Stomach (tissue), 19 donors: ENCODE data around the gene OR6B3. TPM values are rescaled to one million over a fixed set of nuclear protein-coding genes. Genes with fewer than 3 reads are reported as not detected.

Experiments used
- DNase-seq, 2 donors: peaks; one replicate each; pipeline versions ENCODE4 v3.0.0 to v3.0.0-alpha.2; 2013 to 2019
- H3K27ac ChIP-seq, 5 donors: fragments of 200-600 bp in 4 of 5; sonication (generic) in 4 of 5; one replicate each; pipeline ENCODE4 v1.5.1; 2013 to 2019; ENCODE audit warnings: mild to moderate bottlenecking in 1 of 5, moderate library complexity in 1 of 5
- H3K27me3 ChIP-seq, 3 donors: fragments of 200-600 bp; sonication (generic); one replicate each; pipeline ENCODE4 v1.5.1; 2017 to 2019; ENCODE audit warnings: mixed run types in 1 of 3
- H3K36me3 ChIP-seq, 4 donors: fragments of 200-600 bp; sonication (generic); 1 replicate in 3 of 4; 2 replicates in 1 of 4; pipeline ENCODE4 v1.5.1; 2016 to 2019
- H3K4me1 ChIP-seq, 4 donors: fragments of 200-600 bp; sonication (generic); one replicate each; pipeline ENCODE4 v1.5.1; 2016 to 2019
- H3K4me3 ChIP-seq, 4 donors: fragments of 200-600 bp; sonication (generic) in 3 of 4; one replicate each; pipeline ENCODE4 v1.5.1; 2016 to 2019; ENCODE audit warnings: mild to moderate bottlenecking in 1 of 4
- H3K9me3 ChIP-seq, 4 donors: fragments of 200-600 bp; sonication (generic); one replicate each; pipeline ENCODE4 v1.5.1; 2016 to 2019
- CTCF ChIP-seq, 7 experiments: fragments of 450-650 bp in 4 of 7; fragments of 200-600 bp in 3 of 7; sonication (generic) in 3 of 7; IDR thresholded peaks; one replicate each; pipeline ENCODE4 v1.5.1; 2016 to 2019; ENCODE audit warnings: antibody characterized with exemption in 7 of 7, control low read depth in 2 of 7, mild to moderate bottlenecking in 1 of 7
- EP300 ChIP-seq: sonication (generic); formaldehyde crosslinking; IDR thresholded peaks from one replicate; pipeline ENCODE4 v1.6.1; 2017; ENCODE audit warnings: antibody characterized with exemption
- POLR2A ChIP-seq, 4 donors: fragments of 450-650 bp; IDR thresholded peaks; one replicate each; pipeline ENCODE4 v1.6.1; 2016; ENCODE audit warnings: antibody characterized with exemption in 4 of 4, control low read depth in 2 of 4, mild to moderate bottlenecking in 1 of 4, moderate library complexity in 1 of 4
- POLR2AphosphoS5 ChIP-seq, 3 donors: sonication (generic); formaldehyde crosslinking; IDR thresholded peaks; one replicate each; pipeline ENCODE4 v1.6.1; 2016; ENCODE audit warnings: antibody characterized with exemption in 3 of 3
- WGBS, 5 donors: extraction: QIAGEN DNeasy Blood & Tissue Kit in 3 of 5; methylation state at CpG; one replicate each; pipeline versions ENCODE4 v1.1.5 to v1.1.7; 2013 to 2018; 5-methylcytosine and 5-hydroxymethylcytosine counted together
- intact Hi-C: fragments of 100-400 bp; cut with DNase I; formaldehyde crosslinking; loops from one replicate; pipeline ENCODE4 v1.15.1; 2023; ENCODE audit warnings: low total_unique reads
- long read RNA-seq, 10 donors: transcript quantifications; one replicate each; lab custom pipeline, GENCODE V29; 2026
- polyA plus RNA-seq, 3 donors: library from polyadenylated mRNA; stranded (reverse); fragments of 200-250 nt; gene quantifications; one replicate each; pipeline ENCODE4 v1.2.3, GENCODE V29; 2013
- total RNA-seq, 5 donors: library from RNA; depleted of rRNA; stranded (reverse); fragments of >200 nt; gene quantifications; one replicate each; pipeline versions ENCODE4 v1.1.0 to v1.2.3, GENCODE V29; 2014 to 2016
- donor health status: healthy with polysubstance abuse.
- donor health status: Bipolar disorder and iron deficiency.
- donor health status: healthy.

Gene OR6B3
- total RNA-seq (not detected), polyA plus RNA-seq (not detected)
- long read RNA-seq, donor 1: 0 reads
- long read RNA-seq, donor 2: 0 reads
- long read RNA-seq, donor 3: 0 reads
- long read RNA-seq, donor 4: 0 reads
- long read RNA-seq, donor 5: 0 reads
- long read RNA-seq, donor 6: 0 reads
- long read RNA-seq, donor 7: 0 reads
- long read RNA-seq, donor 8: 0 reads
- long read RNA-seq, donor 9: 0 reads
- long read RNA-seq, donor 10: 0 reads

DNA sequence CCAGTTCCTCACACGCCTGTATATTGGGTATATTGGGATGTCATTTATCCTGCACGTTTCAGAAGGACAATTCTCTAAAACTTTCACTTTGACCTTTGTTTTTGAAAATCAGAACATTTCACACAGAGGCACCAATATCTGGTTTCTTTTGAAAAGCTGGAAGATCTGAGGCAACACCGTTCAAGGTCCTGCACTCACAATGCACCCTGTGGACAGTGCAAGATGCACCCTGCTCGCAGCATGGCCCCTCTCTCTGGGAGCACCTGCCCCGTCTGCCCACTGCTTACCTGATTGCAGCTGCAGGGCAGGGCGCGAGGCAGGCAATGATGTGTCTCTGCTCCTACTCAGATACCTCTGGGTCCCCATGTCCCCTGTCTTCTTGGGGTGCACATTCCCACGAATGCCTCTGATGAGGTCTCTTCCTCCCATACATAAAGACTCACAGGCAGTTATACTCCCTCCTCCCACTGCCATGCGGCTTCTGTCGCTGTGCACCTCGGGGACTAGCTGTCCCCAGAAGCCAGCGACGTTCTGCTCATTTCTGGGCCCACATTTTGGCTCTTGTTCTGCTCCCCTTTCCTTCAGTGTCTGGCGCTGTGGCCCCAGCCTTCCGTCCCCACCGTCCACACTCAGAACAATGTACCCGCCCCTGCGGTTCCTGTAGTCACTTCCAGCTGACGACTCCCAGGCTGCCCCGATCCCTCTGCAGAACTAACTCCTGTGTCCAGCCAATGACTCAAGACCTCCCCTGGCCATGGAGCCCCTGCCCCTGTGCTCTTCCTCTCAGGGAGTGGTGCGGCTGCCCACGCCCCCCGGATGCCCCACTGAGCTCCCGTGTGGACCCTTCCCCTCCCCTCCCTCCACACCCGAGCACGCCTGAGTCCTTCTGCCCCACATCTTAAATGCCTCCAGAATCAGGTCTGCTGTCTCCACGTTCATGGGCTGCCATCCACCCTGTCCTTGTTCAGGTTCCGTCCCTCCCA, at the start of gene OR6B3:
OR6B3 (minus strand) TSS at position 349 of the 983 bp plus-strand sequence.
- TF ChIP-seq EP300: no peak
- no peak for TF ChIP-seq POLR2A (IDR thresholded peaks at IDR 0.05)
- no peak for TF ChIP-seq POLR2AphosphoS5 (IDR thresholded peaks at IDR 0.05)
- TF ChIP-seq CTCF (IDR thresholded peaks at IDR 0.05): no peak
- Histone ChIP-seq H3K27me3 (peaks cover 11 to 80% (median 41%) of the 10 kb centered on the region in 3 donors), H3K4me1 (no peaks in the 10 kb centered on the region), H3K36me3 (no peaks in the 10 kb centered on the region), H3K9me3 (no peaks in the 10 kb centered on the region), H3K27ac (no peak within 1 kb of the TSS), H3K4me3 (no peak within 1 kb of the TSS)
- DNase-seq: no peak
- intact Hi-C loops: no loop called here
- 51 to 59% (median 57%) methylated on average over 27 to 28 of the region's 28 CpGs for WGBS, 5 donors

GRCh38 chr2:240098349-240098748, 45.0 kb upstream of the OR6B3 start:
- intact Hi-C loops: no loop called here
- TF ChIP-seq CTCF (IDR thresholded peaks at IDR 0.05): no peak
- no peak for TF ChIP-seq POLR2A (IDR thresholded peaks at IDR 0.05)
- TF ChIP-seq POLR2AphosphoS5 (IDR thresholded peaks at IDR 0.05): no peak

GRCh38 chr2:240095556-240096523, 42.5 kb upstream of the OR6B3 start:
- H3K36me3 ChIP-seq: no peaks in the 10 kb centered on the region
- peaks cover 2 to 27% (median 14%) of the 10 kb centered on the region in 4 donors for H3K9me3 ChIP-seq
- no peak for DNase-seq
- H3K4me3 ChIP-seq: no peak overlapping the region
- 4 to 13% (median 6%) methylated on average over 28 to 43 of the region's 43 CpGs for WGBS, 5 donors
- intact Hi-C loops: no loop called here
- no peak overlapping the region for H3K27ac ChIP-seq
- TF ChIP-seq POLR2A (IDR thresholded peaks at IDR 0.05): no peak
- H3K4me1 ChIP-seq: no peaks in the 10 kb centered on the region
- H3K27me3 ChIP-seq: peaks cover 19 to 77% (median 51%) of the 10 kb centered on the region in 3 donors

More at GRCh38 chr2:240098349-240098748, 45.0 kb upstream of the OR6B3 start:
- H3K27ac ChIP-seq: no peak overlapping the region
- H3K36me3 ChIP-seq: no peaks in the 10 kb centered on the region
- peaks cover 2 to 15% (median 12%) of the 10 kb centered on the region in 4 donors for H3K9me3 ChIP-seq
- DNase-seq: no peak
- H3K4me1 ChIP-seq: no peaks in the 10 kb centered on the region
- H3K27me3 ChIP-seq: peaks cover 19 to 61% (median 43%) of the 10 kb centered on the region in 3 donors
- no peak overlapping the region for H3K4me3 ChIP-seq
- WGBS, 5 donors: 63 to 87% (median 69%) methylated on average over 2 of the region's 2 CpGs

DNA sequence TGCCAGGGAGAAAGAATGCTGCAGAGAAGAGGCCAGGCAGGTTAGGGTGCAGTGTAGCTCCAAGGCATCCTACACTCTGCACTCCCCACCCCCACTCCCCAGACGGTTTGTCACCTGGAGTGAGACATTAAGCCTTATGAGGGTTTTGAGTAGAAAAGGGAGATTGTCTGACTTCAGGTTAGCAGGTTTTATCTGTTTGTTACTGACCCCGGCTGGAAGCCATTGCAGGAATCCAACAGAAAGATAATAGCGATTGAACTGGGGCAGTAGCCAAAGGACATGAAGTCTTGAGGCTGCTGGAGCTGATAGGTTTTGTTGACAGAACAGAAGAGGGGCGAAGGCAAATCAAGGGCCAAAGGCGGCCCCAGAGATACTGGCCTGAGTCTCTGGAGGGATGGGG, 36.0 kb upstream of the OR6B3 start:
- Histone ChIP-seq H3K4me3 (no peak overlapping the region), H3K36me3 (no peaks in the 10 kb centered on the region), H3K27me3 (peaks cover 0 to 32% (median 14%) of the 10 kb centered on the region in 3 donors), H3K27ac (no peak overlapping the region), H3K4me1 (no peaks in the 10 kb centered on the region), H3K9me3 (peaks cover 0 to 32% (median 25%) of the 10 kb centered on the region in 4 donors)
- TF ChIP-seq POLR2A (IDR thresholded peaks at IDR 0.05) (no peak), POLR2AphosphoS5 (IDR thresholded peaks at IDR 0.05) (no peak), CTCF (IDR thresholded peaks at IDR 0.05) (no peak), EP300 (no peak)
- intact Hi-C loops: no loop called here
- DNase-seq: no peak
- WGBS, 5 donors: 29 to 51% (median 36%) methylated on average over 5 of the region's 5 CpGs
